Neural crest cell (in vitro differentiated cells): ENCODE results near the gene ZBED2. TPM values are rescaled to one million over a fixed set of nuclear protein-coding genes. Genes with fewer than 3 reads are reported as not detected.

ENCODE experiments used
- DNase-seq: peaks from one replicate; pipeline ENCODE4 v3.0.0; 2021; ENCODE audit warnings: low read depth, mixed read lengths, low spot score
- H3K27ac Mint-ChIP-seq: one replicate; pipeline ENCODE4 v1.8.0; 2021; ENCODE audit warnings: mild to moderate bottlenecking, mixed read lengths; ENCODE audit not compliant: unreplicated experiment
- H3K27me3 Mint-ChIP-seq: 2 replicates; pipeline ENCODE4 v1.8.0; 2021; ENCODE audit warnings: low read depth, mild to moderate bottlenecking, mixed read lengths
- H3K36me3 Mint-ChIP-seq: 2 replicates; pipeline ENCODE4 v1.8.0; 2021; ENCODE audit warnings: low read depth, mild to moderate bottlenecking, mixed read lengths
- H3K4me1 Mint-ChIP-seq: 2 replicates; pipeline ENCODE4 v1.8.0; 2021; ENCODE audit warnings: mixed read lengths
- H3K4me3 Mint-ChIP-seq: one replicate; pipeline ENCODE4 v1.8.0; 2021; ENCODE audit warnings: mild to moderate bottlenecking, mixed read lengths
- H3K9me3 Mint-ChIP-seq: 2 replicates; pipeline ENCODE4 v1.8.0; 2021; ENCODE audit warnings: mixed read lengths
- total RNA-seq: library from RNA; stranded (reverse); gene quantifications from 2 replicates; pipeline ENCODE4 v1.2.1, GENCODE V29; 2021
- TF ChIP-seq, protein P1 (sequence below): fragments of 200-600 bp; sonication (generic); conservative IDR thresholded peaks from 2 replicates; pipeline ENCODE4 v1.5.0; 2021; ENCODE audit warnings: antibody characterized with exemption, mild to moderate bottlenecking

The ZBED2 gene
- total RNA-seq, 1 donor from 2014 or later, result not detected

DNA sequence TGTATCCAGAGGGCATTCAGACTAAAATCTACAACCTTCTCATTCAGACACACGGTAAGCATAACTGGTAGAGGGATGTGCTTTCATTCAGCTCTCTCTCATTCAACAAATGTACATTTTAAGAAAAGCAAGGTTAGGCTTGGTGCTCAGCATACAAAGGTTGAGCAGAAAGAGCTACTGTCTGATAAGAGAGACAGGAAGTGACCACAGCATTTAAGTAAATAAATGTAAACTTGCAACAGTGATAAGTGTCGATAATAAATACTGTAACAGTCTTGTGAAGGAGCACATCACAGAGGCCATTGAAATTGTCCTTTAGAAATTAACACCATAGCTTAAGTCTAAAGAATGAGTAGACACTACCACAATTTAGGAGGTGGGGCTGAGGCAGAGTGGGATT is 49.8 kb downstream of the ZBED2 start:
- Mint-ChIP-seq H3K4me3 (no peak overlapping the region), H3K4me1 (peaks cover 7% of the 10 kb centered on the region), H3K27ac (no peak overlapping the region), H3K36me3 (no peaks in the 10 kb centered on the region), H3K9me3 (no peaks in the 10 kb centered on the region), H3K27me3 (no peaks in the 10 kb centered on the region)
- TF ChIP-seq, protein P1, sequence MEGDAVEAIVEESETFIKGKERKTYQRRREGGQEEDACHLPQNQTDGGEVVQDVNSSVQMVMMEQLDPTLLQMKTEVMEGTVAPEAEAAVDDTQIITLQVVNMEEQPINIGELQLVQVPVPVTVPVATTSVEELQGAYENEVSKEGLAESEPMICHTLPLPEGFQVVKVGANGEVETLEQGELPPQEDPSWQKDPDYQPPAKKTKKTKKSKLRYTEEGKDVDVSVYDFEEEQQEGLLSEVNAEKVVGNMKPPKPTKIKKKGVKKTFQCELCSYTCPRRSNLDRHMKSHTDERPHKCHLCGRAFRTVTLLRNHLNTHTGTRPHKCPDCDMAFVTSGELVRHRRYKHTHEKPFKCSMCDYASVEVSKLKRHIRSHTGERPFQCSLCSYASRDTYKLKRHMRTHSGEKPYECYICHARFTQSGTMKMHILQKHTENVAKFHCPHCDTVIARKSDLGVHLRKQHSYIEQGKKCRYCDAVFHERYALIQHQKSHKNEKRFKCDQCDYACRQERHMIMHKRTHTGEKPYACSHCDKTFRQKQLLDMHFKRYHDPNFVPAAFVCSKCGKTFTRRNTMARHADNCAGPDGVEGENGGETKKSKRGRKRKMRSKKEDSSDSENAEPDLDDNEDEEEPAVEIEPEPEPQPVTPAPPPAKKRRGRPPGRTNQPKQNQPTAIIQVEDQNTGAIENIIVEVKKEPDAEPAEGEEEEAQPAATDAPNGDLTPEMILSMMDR, result no peak
- DNase-seq, result no peak

Other genes with a start within 250 kb of the ZBED2 start
- not detected in 2 replicates for gene CD96, start 53.1 kb downstream of the ZBED2 start, total RNA-seq
- 5.7 and 6.8 TPM in 2 replicates for gene PLCXD2, start 79.3 kb upstream of the ZBED2 start, total RNA-seq